Endothelial cell of umbilical vein (primary cell): ENCODE data around the gene HOXD3.

ENCODE experiments used
- EZH2 ChIP-seq: IDR thresholded peaks from 2 replicates; pipeline ENCODE4 v1.6.1; 2012; ENCODE audit warnings: borderline replicate concordance, low read depth, mild to moderate bottlenecking, moderate library complexity, low read length, inconsistent platforms; ENCODE audit not compliant: severe bottlenecking
- GATA2 ChIP-seq: IDR thresholded peaks from 2 replicates; pipeline ENCODE4 v1.7.0; 2011; ENCODE audit warnings: low read depth, mild to moderate bottlenecking, moderate library complexity, mixed read lengths, low read length; ENCODE audit not compliant: insufficient read length, insufficient read depth
- JUN ChIP-seq: IDR thresholded peaks from 2 replicates; pipeline ENCODE4 v1.6.1; 2011; ENCODE audit warnings: borderline replicate concordance, low read depth; ENCODE audit not compliant: insufficient read length, insufficient read depth
- POLR2A ChIP-seq: IDR thresholded peaks from 2 replicates; pipeline ENCODE4 v1.6.1; 2012; ENCODE audit warnings: low read depth, mild to moderate bottlenecking, control low read depth, low read length
- POLR2AphosphoS5 ChIP-seq: IDR thresholded peaks from 2 replicates; pipeline ENCODE4 v1.6.1; 2012; ENCODE audit warnings: low read depth, mild to moderate bottlenecking, control low read depth, low read length, moderate library complexity; ENCODE audit not compliant: insufficient read depth
- TF ChIP-seq, protein P1 (sequence below), 2 donors: IDR thresholded peaks; 1 replicate in 1 of 2; 2 replicates in 1 of 2; pipeline ENCODE4 v1.5.1; 2011; ENCODE audit warnings: low read length in 2 of 2, mild to moderate bottlenecking in 2 of 2, moderate library complexity in 2 of 2, control low read depth in 1 of 2, inconsistent platforms in 1 of 2, low read depth in 1 of 2; ENCODE audit not compliant: insufficient read depth in 1 of 2; ENCODE audit errors: extremely low read depth in 1 of 2
- TF ChIP-seq, protein P2 (sequence below): IDR thresholded peaks from 2 replicates; pipeline ENCODE4 v1.6.1; 2011; ENCODE audit not compliant: insufficient read depth, insufficient read length

DNA sequence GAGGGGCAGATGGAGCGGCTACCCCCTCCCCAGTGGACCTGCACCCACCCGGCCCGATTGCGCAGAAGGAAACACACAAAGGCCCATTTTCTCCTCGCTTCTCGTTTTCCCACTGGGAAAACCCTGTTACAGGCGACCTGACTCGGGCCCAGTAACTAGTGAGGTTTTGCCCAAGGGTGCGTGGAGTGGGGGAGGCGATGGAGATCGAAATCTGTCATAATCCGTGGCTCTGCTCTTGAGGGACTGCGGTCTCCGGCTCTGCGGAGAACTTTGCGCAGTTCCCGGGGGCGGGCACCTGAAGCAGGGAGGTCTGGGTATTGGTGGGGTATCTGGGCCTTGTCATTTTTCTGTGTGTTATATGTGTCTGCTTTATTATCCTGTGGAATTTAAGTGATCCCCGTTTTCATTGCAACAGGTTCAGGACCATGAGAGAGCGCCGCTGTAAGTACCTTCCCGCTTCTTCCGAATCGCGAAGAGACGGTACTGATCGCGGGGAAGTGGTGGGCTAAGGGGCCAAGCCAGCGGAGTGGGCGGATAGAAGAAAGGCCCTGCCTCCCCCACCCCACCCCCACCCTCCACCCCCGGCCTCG lies 9.8 kb upstream of the HOXD3 start:
- no peak for TF ChIP-seq POLR2A
- TF ChIP-seq, protein P1, sequence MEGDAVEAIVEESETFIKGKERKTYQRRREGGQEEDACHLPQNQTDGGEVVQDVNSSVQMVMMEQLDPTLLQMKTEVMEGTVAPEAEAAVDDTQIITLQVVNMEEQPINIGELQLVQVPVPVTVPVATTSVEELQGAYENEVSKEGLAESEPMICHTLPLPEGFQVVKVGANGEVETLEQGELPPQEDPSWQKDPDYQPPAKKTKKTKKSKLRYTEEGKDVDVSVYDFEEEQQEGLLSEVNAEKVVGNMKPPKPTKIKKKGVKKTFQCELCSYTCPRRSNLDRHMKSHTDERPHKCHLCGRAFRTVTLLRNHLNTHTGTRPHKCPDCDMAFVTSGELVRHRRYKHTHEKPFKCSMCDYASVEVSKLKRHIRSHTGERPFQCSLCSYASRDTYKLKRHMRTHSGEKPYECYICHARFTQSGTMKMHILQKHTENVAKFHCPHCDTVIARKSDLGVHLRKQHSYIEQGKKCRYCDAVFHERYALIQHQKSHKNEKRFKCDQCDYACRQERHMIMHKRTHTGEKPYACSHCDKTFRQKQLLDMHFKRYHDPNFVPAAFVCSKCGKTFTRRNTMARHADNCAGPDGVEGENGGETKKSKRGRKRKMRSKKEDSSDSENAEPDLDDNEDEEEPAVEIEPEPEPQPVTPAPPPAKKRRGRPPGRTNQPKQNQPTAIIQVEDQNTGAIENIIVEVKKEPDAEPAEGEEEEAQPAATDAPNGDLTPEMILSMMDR (IDR thresholded peaks at IDR 0.05; ENCODE audit: extremely low read depth in 1 of 2, insufficient read depth in 1 of 2, low read depth in 1 of 2, low read length in 2 of 2), result no peak
- TF ChIP-seq EZH2, result no peak
- no peak for TF ChIP-seq POLR2AphosphoS5
- no peak for TF ChIP-seq GATA2
- TF ChIP-seq JUN, result no peak
- TF ChIP-seq, protein P2, sequence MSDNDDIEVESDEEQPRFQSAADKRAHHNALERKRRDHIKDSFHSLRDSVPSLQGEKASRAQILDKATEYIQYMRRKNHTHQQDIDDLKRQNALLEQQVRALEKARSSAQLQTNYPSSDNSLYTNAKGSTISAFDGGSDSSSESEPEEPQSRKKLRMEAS, result no peak
